RKO (cell line): Measurements from ENCODE around the gene LARP4.
"Not testable (repeated sequence)": the region's sequence is repeated elsewhere in the genome, so short reads cannot be mapped to it uniquely, and the experiment has no call there.

Source experiments
- DNase-seq: peaks from one replicate; pipeline ENCODE4 v3.0.0-alpha.2; 2016; ENCODE audit warnings: low spot score

The LARP4 gene

GRCh38 chr12:50401500-50402081 is 906 bp downstream of the LARP4 start:
- peak; percentile 59 for DNase-seq

- DNase-seq: peak; percentile 46
These were observed 1.7 kb downstream of the LARP4 start for GRCh38 chr12:50402264-50403000.

DNA sequence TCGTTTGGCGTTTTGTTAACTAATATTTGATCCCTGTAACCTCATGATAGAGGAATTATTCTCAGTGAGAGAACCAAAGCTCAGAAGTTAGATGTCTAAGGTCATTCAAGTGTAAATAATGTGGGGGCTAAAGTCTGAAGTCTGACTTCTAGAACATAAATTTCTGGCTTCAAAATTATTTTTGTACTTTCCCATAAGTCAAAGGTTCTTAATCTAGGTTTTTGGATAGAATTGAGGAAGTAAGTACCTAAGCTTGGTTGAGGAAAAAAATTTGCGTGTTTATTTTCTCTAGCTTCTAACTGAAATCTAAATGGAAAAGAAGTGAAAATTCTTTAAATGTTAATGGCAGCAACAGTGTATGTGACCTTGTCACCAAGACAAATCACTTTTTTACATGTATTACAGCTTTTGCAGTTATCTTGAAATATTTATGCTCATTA is 2.3 kb downstream of the LARP4 start:
- DNase-seq: no peak

GRCh38 chr12:50404307-50404706 is 3.6 kb downstream of the LARP4 start:
- no peak for DNase-seq

GRCh38 chr12:50411051-50411660 is 10.5 kb downstream of the LARP4 start:
- no peak for DNase-seq

GRCh38 chr12:50415899-50416479 is 15.3 kb downstream of the LARP4 start:
- DNase-seq: no peak

GRCh38 chr12:50419112-50419909 is 18.6 kb downstream of the LARP4 start:
- DNase-seq: no peak

DNA sequence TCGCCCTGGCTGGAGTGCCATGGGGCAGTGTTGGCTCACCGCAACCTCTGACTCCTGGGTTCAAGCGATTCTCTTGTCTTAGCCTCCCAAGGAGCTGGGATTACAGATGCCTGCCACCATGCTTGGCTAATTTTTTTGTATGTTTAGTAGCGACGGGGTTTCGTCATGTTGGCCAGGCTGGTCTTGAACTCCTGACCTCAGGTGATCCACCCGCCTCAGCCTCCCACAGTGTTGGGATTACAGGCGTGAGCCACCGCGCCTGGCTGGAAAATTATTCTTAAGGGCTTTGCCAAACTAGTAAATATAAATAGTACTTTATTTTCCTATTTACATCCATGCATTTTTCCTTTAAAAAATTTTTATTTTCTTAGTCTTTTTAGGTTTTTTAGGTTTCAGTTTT is 22.2 kb downstream of the LARP4 start:
- not testable (repeated sequence) for DNase-seq

GRCh38 chr12:50423342-50423741 is 22.7 kb downstream of the LARP4 start:
- DNase-seq: not testable (repeated sequence)

- DNase-seq: no peak
These were observed 25.0 kb downstream of the LARP4 start for GRCh38 chr12:50425589-50426258.

DNA sequence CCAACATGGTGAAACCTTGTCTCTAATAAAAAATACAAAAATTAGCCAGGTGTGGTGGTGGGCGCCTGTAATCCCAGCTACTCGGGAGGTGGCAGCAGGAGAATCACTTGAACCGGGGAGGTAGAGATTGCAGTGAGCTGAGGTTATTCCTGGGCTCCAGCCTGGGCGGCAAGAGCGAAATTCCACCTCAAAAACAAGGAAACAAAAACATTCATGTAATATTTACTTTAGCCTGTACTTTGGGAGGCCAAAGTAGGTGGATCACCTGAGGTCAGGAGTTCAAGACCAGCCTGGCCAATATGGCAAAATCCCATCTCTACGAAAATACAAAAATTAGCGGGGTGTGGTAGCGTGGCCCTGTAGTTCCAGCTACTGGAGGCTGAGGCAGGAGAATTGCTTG is 31.0 kb downstream of the LARP4 start:
- not testable (repeated sequence) for DNase-seq

DNA sequence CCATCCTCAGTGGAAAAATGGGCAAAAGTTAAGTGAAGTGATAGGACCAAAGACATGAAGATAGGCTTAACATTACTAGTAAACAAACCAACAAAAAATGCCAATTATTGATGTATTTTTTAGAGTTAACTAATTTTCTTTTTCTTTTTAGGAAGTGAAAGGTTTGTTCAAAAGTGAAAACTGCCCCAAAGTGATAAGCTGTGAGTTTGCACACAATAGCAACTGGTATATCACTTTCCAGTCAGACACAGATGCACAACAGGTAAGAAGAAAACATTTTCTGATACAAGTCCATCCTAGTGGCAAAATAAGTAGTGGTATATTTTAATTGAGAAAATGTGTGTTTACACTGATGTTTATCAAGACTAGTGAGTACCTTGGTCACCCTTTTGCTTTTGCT is 39.6 kb downstream of the LARP4 start:
- no peak for DNase-seq

GRCh38 chr12:50441763-50442162 is 41.1 kb downstream of the LARP4 start:
- DNase-seq: no peak

DNA sequence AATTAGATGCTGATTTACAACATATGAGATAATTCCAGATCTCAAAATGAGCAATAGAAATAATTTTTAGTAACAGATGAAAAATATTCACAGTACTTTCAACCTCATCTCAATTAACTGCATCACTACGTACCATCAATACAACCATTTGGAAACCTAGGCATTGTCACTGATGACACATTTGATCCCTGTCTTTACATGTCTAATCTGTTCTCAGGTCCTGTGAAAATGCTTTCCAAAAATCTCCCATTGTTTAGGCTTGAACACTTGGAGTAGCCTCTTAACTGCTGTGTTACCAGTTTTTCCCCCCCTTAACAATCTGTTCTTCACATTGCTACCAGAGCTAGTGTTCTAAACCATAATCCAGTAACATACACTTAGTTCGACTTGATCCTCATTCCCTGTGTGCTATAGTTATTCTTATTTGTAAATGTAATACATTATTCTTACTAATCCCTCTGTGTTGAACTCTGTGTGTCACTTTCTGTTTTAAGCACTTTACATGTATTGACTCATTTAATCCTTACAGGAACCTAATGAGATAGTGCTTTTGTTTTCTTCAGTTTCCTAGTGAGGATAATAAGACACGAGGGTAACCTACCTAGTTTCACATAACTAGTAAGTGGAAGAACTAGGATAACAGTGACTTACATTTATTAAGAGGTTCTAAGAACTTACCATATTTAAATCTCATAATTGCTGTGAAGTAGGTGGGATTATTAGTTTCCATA is 41.7 kb downstream of the LARP4 start:
- DNase-seq: no peak

DNA sequence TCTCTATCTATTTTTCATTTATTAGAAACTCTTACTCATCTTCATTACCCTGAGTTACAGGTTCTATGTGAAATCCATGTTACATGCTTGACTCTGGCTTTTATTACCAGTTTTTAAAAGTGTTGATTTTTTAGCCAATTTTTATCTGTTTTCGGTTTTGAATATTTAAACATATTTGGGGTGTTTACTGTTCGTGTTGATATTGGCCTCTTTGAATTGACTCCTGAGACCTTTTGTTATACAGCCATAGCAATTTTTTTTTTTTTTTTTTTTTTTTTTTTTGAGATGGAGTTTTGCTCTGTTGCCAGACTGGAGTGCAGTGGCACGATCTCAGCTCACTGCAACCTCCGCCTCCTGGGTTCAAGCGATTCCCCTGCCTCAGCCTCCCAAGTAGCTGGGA is 49.0 kb downstream of the LARP4 start:
- DNase-seq: not testable (repeated sequence)

DNA sequence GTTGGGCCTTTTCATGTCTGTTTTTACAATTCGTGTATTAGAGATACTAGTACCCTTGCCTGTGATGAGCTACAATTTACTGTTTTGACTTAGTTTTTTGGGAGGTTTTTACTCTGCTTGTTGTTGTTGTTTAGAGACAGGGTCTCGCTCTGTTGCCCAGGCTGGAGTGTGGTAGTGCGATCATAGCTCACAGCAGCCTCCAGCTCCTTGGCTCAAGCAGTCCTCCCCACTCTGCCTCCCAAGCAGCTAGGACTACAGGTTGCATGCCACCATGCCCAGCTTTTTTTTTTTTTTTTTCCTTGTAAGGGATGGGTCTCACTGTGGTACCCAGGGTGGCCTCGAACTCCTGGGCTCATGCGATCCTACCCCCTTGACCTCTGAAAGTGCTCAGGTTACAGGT is 52.1 kb downstream of the LARP4 start:
- DNase-seq: no peak

DNA sequence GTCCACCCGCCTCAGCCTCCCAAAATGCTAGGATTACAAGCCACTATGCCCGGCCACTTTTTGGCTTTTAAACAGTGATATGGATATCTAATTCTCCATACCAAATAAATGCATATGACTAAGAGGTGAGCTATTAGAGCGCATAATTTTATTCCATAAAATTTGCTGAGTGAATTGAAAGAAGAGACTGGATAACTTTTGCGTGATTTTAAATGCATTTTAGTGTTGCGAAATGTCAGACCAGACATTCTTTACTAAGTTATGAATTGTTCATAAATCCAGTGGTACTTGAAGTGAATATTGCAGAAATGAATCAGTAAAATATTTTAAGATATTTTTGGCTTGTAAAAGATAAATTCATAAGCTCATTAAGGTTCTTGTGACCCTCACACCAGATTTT is 53.2 kb downstream of the LARP4 start:
- DNase-seq: no peak

GRCh38 chr12:50458606-50459005 is 57.9 kb downstream of the LARP4 start:
- DNase-seq: no peak

DNA sequence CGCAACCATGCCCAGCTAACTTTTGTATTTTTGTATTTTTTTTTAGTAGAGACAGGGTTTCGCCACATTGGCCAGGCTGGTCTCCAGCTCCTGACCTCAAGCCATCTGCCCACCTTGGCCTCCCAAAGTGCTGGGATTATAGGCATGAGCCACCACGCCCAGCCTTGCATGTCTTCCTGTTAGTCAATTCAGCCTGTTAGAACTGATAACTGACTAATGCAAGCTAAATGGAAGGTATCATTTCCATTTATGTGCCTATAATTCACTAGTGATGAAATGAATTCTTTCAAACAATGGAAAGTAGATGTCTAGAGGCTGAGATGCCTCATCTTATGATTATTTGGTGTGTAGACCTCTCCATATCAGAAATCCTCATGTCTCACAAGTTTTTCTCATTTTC is 66.8 kb downstream of the LARP4 start:
- no peak for DNase-seq

DNA sequence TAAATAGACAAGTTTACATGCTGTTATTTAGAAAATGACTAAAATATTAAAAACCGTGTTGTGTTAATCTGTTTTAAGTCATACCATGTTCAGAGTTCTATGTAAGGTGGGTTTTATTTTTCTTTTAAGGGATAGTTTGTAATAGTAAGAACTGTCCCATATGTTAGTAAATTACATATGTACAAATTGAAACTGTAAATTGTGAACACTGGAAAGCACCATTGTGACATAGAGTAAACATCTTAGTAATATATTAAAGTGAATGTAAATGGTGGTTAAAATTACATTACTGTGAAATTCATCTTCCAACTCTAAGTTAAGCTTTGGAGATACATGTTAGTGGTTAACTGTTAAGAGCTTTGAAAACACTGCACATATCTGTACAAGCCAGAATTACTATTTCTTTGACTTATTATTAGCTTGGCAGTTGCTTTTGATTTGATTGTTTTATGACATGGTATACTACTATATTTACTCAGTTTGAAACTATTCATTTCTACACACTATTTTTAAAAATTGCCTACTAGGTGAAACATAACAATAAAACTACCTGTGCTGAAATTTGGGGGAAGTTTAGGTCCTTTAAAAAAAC is 76.7 kb downstream of the LARP4 start:
- DNase-seq: no peak

GRCh38 chr12:50482571-50482970 is 81.9 kb downstream of the LARP4 start:
- peak; percentile 19 for DNase-seq
